Spleen (tissue), 13 donors: Measurements from ENCODE around the gene TSPAN10. TPM values are rescaled to one million over a fixed set of nuclear protein-coding genes. Genes with fewer than 3 reads are reported as not detected.

Experiments used
- DNase-seq: peaks from one replicate; pipeline ENCODE4 v3.0.0-alpha.2; 2020
- H3K27ac ChIP-seq, 8 donors: fragments of 200-600 bp; sonication (generic) in 7 of 8; 1 replicate in 4 of 8; 2 replicates in 4 of 8; pipeline versions ENCODE4 v1.5.0 to v1.8.0; 2016 to 2021; ENCODE audit warnings: inconsistent platforms in 4 of 8, mild to moderate bottlenecking in 4 of 8, moderate library complexity in 1 of 8
- H3K27me3 ChIP-seq, 7 donors: fragments of 200-600 bp; sonication (generic) in 6 of 7; replicated peaks in 1 of 7; 1 replicate in 4 of 7; 2 replicates in 3 of 7; pipeline versions ENCODE4 v1.5.0 to v1.8.0; 2016 to 2021; ENCODE audit warnings: inconsistent platforms in 3 of 7, mild to moderate bottlenecking in 1 of 7
- H3K36me3 ChIP-seq, 6 donors: fragments of 200-600 bp; sonication (generic) in 5 of 6; 1 replicate in 4 of 6; 2 replicates in 2 of 6; pipeline versions ENCODE4 v1.5.0 to v1.8.0; 2016 to 2021; ENCODE audit warnings: inconsistent platforms in 2 of 6
- H3K4me1 ChIP-seq, 6 donors: fragments of 200-600 bp; sonication (generic) in 5 of 6; 1 replicate in 3 of 6; 2 replicates in 3 of 6; pipeline versions ENCODE4 v1.5.0 to v1.8.0; 2016 to 2021; ENCODE audit warnings: inconsistent platforms in 3 of 6
- H3K4me3 ChIP-seq, 8 donors: fragments of 200-600 bp; sonication (generic) in 7 of 8; 1 replicate in 4 of 8; 2 replicates in 4 of 8; pipeline versions ENCODE4 v1.5.0 to v1.8.0; 2016 to 2021; ENCODE audit warnings: inconsistent platforms in 4 of 8, mild to moderate bottlenecking in 4 of 8, moderate library complexity in 2 of 8
- H3K9me3 ChIP-seq, 8 donors: fragments of 200-600 bp; sonication (generic) in 7 of 8; 1 replicate in 4 of 8; 2 replicates in 4 of 8; pipeline versions ENCODE4 v1.5.0 to v1.8.0; 2016 to 2021; ENCODE audit warnings: inconsistent platforms in 4 of 8
- POLR2A ChIP-seq, 3 donors: fragments of 450-650 bp; IDR thresholded peaks; one replicate each; pipeline ENCODE4 v1.5.1; 2017; ENCODE audit warnings: antibody characterized with exemption in 3 of 3, mild to moderate bottlenecking in 1 of 3
- POLR2AphosphoS5 ChIP-seq, 3 donors: sonication (generic); formaldehyde crosslinking; IDR thresholded peaks; one replicate each; pipeline ENCODE4 v1.5.1; 2017; ENCODE audit warnings: antibody characterized with exemption in 3 of 3
- WGBS, 5 donors: extraction: QIAGEN DNeasy Blood & Tissue Kit in 3 of 5; methylation state at CpG; one replicate each; pipeline versions ENCODE4 v1.1.5 to v1.1.7; 2013 to 2018; 5-methylcytosine and 5-hydroxymethylcytosine counted together
- intact Hi-C: fragments of 100-400 bp; cut with DNase I; formaldehyde crosslinking; loops from one replicate; pipeline ENCODE4 v1.15.0; 2023; ENCODE audit warnings: low total_unique reads
- long read RNA-seq, 2 donors: transcript quantifications; one replicate each; lab custom pipeline, GENCODE V29; 2026
- polyA plus RNA-seq, 3 donors: library from polyadenylated mRNA; stranded (reverse); fragments of 200-250 nt; gene quantifications; one replicate each; pipeline ENCODE4 v1.2.1, GENCODE V29; 2013
- total RNA-seq, 7 donors: library from RNA; depleted of rRNA in 3 of 7; stranded (reverse); fragments of >200 nt in 3 of 7; fragmentation: NEBNext Ultra II Directional in 4 of 7; extraction: Animal tissue kit (Norgen Biotek cat#: 25700) in 4 of 7; gene quantifications; one replicate each; pipeline versions ENCODE4 v1.1.0 to v1.2.1, GENCODE V29; 2016 to 2021
- TF ChIP-seq, protein P1 (sequence below), 11 experiments: fragments of 200-600 bp in 7 of 11; fragments of 450-650 bp in 4 of 11; sonication (generic) in 4 of 11; IDR thresholded peaks in 8 of 11; conservative IDR thresholded peaks in 3 of 11; 1 replicate in 7 of 11; 2 replicates in 4 of 11; pipeline versions ENCODE4 v1.4.0 to v1.8.0; 2016 to 2021; ENCODE audit warnings: antibody characterized with exemption in 11 of 11, inconsistent platforms in 4 of 11, mild to moderate bottlenecking in 1 of 11
- donor health status: healthy with polysubstance abuse.
- donor health status: DM: no; HTN: no; CAD: no; lungs with moderate emphysema.
- donor health status: DM: no; HTN: no; CAD: no.
- donor health status: Bipolar disorder and iron deficiency.
- donor health status: healthy.
- donor health status: DM: no; HTN: no; CAD: no.
- donor health status: DM: yes; HTN: yes; CAD: no.

TSPAN10 gene
- total RNA-seq = 1 to 10 TPM in 3 of 7 donors, under 1 TPM in 2, not detected in 2; 0.37 to 1.4 (median 1.1) TPM
- 1 to 10 TPM in 2 of 3 donors, under 1 TPM in 1; 0.83 to 3.0 (median 2.9) TPM for polyA plus RNA-seq
- long read RNA-seq, donor 1, partial matches to known transcripts = 15 of 17 reads
- long read RNA-seq, donor 1, other reads (novel, unspliced or antisense) = 0 of 17 reads
- long read RNA-seq, donor 2 = 0 reads

DNA sequence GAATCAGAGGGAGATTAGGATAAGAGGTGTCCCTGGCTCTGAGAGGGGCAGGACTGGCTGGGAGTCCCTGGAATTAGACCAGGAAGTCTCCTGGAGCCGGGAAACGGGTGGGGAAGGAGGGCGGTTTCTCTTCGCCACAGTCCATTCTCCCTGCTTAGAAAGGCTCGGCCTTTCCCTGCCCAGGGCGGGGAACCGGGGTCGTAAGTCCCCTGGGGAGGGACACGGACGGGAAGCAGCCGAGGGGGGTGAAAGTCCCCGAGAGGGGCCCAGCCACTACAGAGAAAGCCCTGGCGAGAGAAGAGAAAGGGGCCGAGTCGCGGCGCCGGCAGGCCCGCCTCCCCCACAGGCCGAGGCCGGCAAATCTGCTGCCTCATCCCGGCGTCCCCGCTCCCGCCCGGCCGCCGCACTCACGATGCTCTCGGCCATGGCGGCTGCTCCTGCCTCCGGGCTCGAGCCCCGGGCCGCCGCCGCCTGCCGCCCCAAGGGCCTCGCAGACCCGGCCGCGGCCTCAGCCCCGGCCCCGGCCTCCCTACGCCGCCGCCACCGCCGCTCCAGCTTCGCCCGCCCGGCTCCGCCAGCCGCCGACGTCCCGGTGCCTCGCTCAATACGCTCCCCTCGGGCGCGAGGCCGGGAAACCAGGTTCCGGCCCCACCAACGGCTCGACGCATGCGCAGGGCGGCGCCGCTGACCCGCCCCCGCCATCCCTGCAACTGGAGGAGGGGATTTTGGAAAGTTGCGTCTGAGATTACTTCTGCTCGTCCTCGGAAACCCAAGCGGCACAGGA, at the start of gene TSPAN10, which contains the start of gene NPLOC4:
TSPAN10 (plus strand) TSS at position 692 of the 784 bp plus-strand sequence. CDS start 5,217 bp downstream, outside the sequence.
NPLOC4 (minus strand) TSS at position 608 of the 784 bp plus-strand sequence; CDS start at position 426, 182 bp downstream.
- Histone ChIP-seq H3K9me3 (no peaks in the 10 kb centered on the region), H3K4me3 (peak within 1 kb of the TSS; percentile 78 to 97 (median 87)), H3K4me1 (peaks cover 16 to 57% (median 44%) of the 10 kb centered on the region in 6 donors), H3K27me3 (no peaks in the 10 kb centered on the region), H3K27ac (peak within 1 kb of the TSS; percentile 71 to 96 (median 90)), H3K36me3 (peaks cover 0 to 14% (median 0%) of the 10 kb centered on the region in 6 donors)
- intact Hi-C loops = no loop called here
- TF ChIP-seq POLR2AphosphoS5 (IDR thresholded peaks at IDR 0.05) (peak; percentile 93 to 95 (median 94)), POLR2A (IDR thresholded peaks at IDR 0.05) (peak in 2 of 3 donors; percentile 39 to 60)
- TF ChIP-seq, protein P1, sequence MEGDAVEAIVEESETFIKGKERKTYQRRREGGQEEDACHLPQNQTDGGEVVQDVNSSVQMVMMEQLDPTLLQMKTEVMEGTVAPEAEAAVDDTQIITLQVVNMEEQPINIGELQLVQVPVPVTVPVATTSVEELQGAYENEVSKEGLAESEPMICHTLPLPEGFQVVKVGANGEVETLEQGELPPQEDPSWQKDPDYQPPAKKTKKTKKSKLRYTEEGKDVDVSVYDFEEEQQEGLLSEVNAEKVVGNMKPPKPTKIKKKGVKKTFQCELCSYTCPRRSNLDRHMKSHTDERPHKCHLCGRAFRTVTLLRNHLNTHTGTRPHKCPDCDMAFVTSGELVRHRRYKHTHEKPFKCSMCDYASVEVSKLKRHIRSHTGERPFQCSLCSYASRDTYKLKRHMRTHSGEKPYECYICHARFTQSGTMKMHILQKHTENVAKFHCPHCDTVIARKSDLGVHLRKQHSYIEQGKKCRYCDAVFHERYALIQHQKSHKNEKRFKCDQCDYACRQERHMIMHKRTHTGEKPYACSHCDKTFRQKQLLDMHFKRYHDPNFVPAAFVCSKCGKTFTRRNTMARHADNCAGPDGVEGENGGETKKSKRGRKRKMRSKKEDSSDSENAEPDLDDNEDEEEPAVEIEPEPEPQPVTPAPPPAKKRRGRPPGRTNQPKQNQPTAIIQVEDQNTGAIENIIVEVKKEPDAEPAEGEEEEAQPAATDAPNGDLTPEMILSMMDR (IDR thresholded peaks at IDR 0.05 in 8 of 11, conservative IDR thresholded peaks at IDR 0.05 in 3 of 11) = no peak
- 0 to 1% (median 0%) methylated on average over 37 to 77 of the region's 77 CpGs for WGBS, 5 donors
- DNase-seq = peak; percentile 95

- 93 to 97% (median 95%) methylated on average over 5 of the region's 5 CpGs for WGBS, 5 donors
- Histone ChIP-seq H3K9me3 (no peaks in the 10 kb centered on the region), H3K27ac (no peak overlapping the region), H3K36me3 (peaks cover 4 to 100% (median 95%) of the 10 kb centered on the region in 6 donors), H3K4me1 (no peaks in the 10 kb centered on the region), H3K27me3 (no peaks in the 10 kb centered on the region), H3K4me3 (no peak overlapping the region)
- TF ChIP-seq, protein P1 (IDR thresholded peaks at IDR 0.05 in 8 of 11, conservative IDR thresholded peaks at IDR 0.05 in 3 of 11) = no peak
- TF ChIP-seq POLR2A (IDR thresholded peaks at IDR 0.05) (no peak), POLR2AphosphoS5 (IDR thresholded peaks at IDR 0.05) (no peak)
- peak; percentile 2 for DNase-seq
- intact Hi-C loops = no loop called here
Measured at GRCh38 chr17:81589612-81590011, 47.4 kb upstream of the TSPAN10 start.

DNA sequence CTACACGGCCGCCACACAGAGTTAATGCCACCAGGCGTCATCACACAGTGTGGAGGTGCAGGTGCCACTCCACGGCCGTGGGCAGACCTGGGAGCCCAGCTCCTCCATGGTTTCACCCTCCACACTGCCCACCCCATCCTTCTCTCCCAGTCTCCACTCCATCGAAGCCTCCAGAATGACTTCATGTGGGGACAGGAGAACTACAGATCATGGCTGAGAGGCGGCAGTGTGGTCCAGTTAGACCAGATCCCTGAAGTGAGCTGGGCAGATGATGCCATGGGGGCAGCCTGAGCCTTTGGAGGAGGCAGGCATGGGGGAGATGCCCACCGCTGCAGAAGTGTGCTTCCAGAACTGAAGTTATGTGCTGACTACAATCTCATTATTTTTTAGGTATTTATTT, 46.9 kb upstream of the TSPAN10 start:
- Histone ChIP-seq H3K4me3 (no peak overlapping the region), H3K36me3 (peaks cover 4 to 100% (median 97%) of the 10 kb centered on the region in 6 donors), H3K4me1 (no peaks in the 10 kb centered on the region), H3K9me3 (no peaks in the 10 kb centered on the region), H3K27ac (no peak overlapping the region), H3K27me3 (no peaks in the 10 kb centered on the region)
- 86 to 96% (median 93%) methylated on average over 7 to 8 of the region's 8 CpGs for WGBS, 5 donors
- intact Hi-C loops = no loop called here
- no peak for TF ChIP-seq POLR2AphosphoS5 (IDR thresholded peaks at IDR 0.05)
- TF ChIP-seq POLR2A (IDR thresholded peaks at IDR 0.05) = no peak
- TF ChIP-seq, protein P1 (IDR thresholded peaks at IDR 0.05 in 8 of 11, conservative IDR thresholded peaks at IDR 0.05 in 3 of 11) = no peak
- no peak for DNase-seq

- intact Hi-C loops = no loop called here
- H3K9me3 ChIP-seq = no peaks in the 10 kb centered on the region
- DNase-seq = peak; percentile 13
- peak in 1 of 3 donors; percentile 18 for TF ChIP-seq POLR2AphosphoS5 (IDR thresholded peaks at IDR 0.05)
- TF ChIP-seq, protein P1 (IDR thresholded peaks at IDR 0.05 in 8 of 11, conservative IDR thresholded peaks at IDR 0.05 in 3 of 11) = no peak
- TF ChIP-seq POLR2A (IDR thresholded peaks at IDR 0.05) = no peak
- peaks cover 4 to 100% (median 97%) of the 10 kb centered on the region in 6 donors for H3K36me3 ChIP-seq
- H3K27ac ChIP-seq = no peak overlapping the region
- H3K4me3 ChIP-seq = no peak overlapping the region
- H3K27me3 ChIP-seq = no peaks in the 10 kb centered on the region
- WGBS, 5 donors = 93 to 97% (median 96%) methylated on average over 14 of the region's 14 CpGs
- peaks cover 0 to 3% (median under 1%) of the 10 kb centered on the region in 6 donors for H3K4me1 ChIP-seq
Measured at GRCh38 chr17:81591971-81592370, 45.0 kb upstream of the TSPAN10 start.
